HCT116 (cell line): ENCODE data around the gene UMAD1. TPM values are rescaled to one million over a fixed set of nuclear protein-coding genes. Genes with fewer than 3 reads are reported as not detected.

Experiments used
- ATAC-seq: fragments of 200-7000 bp; cut with Tn5 transposase; 2 replicates; pipeline ENCODE4 v1.9.1; 2020; ENCODE audit warnings: mild to moderate bottlenecking, moderate library complexity
- BruUV-seq: library from RNA; stranded (reverse); fragments of 400-500 nt; replicated peaks from 2 replicates; lab custom pipeline; 2021; lab: Mats Ljungman, UMichigan
- CTCF ChIA-PET: fragments of 300-600 bp; sonication (Branson Sonifier 250); formaldehyde crosslinking; loops from one replicate; lab custom pipeline; 2021; ENCODE audit warnings: antibody characterized with exemption; lab: Charles Lee
- POLR2A ChIA-PET: fragments of 300-600, 350-600 bp; sonication (Branson Sonifier 250); formaldehyde crosslinking; loops from one replicate; lab custom pipeline; 2021; ENCODE audit warnings: antibody characterized with exemption; lab: Charles Lee
- RAD21 ChIA-PET, 2 experiments: fragments of 300-600 bp; sonication (Branson Sonifier 250); formaldehyde crosslinking; loops; one replicate each; lab custom pipeline; 2023; ENCODE audit warnings: low total read pairs in 2 of 2; ENCODE audit not compliant: uncharacterized antibody in 2 of 2, unreplicated experiment in 2 of 2, low non-redundant PET in 1 of 2; lab: Charles Lee
- DNase-seq: peaks from one replicate; pipeline ENCODE4 v3.0.0-alpha.2; 2010; ENCODE audit warnings: low read depth, low spot score
- H2AFZ ChIP-seq: fragments of 200-600 bp; shearing (Covaris generic), sonication (generic); 2 replicates; pipeline ENCODE4 v1.6.1; 2017; ENCODE audit warnings: low read depth, mixed run types, mixed read lengths, antibody characterized with exemption, low read length; ENCODE audit not compliant: poor library complexity, severe bottlenecking
- H3K27ac ChIP-seq: 2 replicates; pipeline ENCODE4 v1.5.1; 2012; ENCODE audit warnings: low read depth, low read length
- H3K27me3 ChIP-seq: fragments of 200-600 bp; sonication (generic); 2 replicates; pipeline ENCODE4 v1.6.1; 2016; ENCODE audit warnings: mixed run types, low read length, mixed read lengths; ENCODE audit not compliant: insufficient read depth
- H3K36me3 ChIP-seq, 2 experiments: fragments of 200-500 bp in 1 of 2; fragments of 200-600 bp in 1 of 2; sonication (Bioruptor generic) in 1 of 2; sonication (generic) in 1 of 2; 2 replicates each; pipeline versions ENCODE4 v1.5.1 to v1.6.1; 2014 to 2016; ENCODE audit warnings: low read length in 2 of 2, inconsistent platforms in 1 of 2, mixed read lengths in 1 of 2, mixed run types in 1 of 2; ENCODE audit not compliant: insufficient read depth in 2 of 2, control insufficient read depth in 1 of 2
- H3K4me1 ChIP-seq, 2 experiments: fragments of 200-600 bp in 1 of 2; sonication (generic) in 1 of 2; 2 replicates each; pipeline versions ENCODE4 v1.5.1 to v1.6.1; 2012 to 2017; ENCODE audit warnings: low read length in 2 of 2, inconsistent platforms in 1 of 2, mild to moderate bottlenecking in 1 of 2, mixed read lengths in 1 of 2, mixed run types in 1 of 2, moderate library complexity in 1 of 2; ENCODE audit not compliant: insufficient read depth in 2 of 2, control insufficient read depth in 1 of 2
- H3K4me2 ChIP-seq: fragments of 200-600 bp; sonication (generic); 2 replicates; pipeline ENCODE4 v1.6.1; 2017; ENCODE audit warnings: mixed run types, low read length, mixed read lengths
- H3K4me3 ChIP-seq, 2 experiments: fragments of 200-600 bp in 1 of 2; sonication (generic) in 1 of 2; replicated peaks in 1 of 2; 2 replicates each; pipeline ENCODE4 v1.5.1; 2011 to 2016; ENCODE audit warnings: low read length in 2 of 2, control low read depth in 1 of 2, low read depth in 1 of 2, mild to moderate bottlenecking in 1 of 2, mixed read lengths in 1 of 2, mixed run types in 1 of 2
- H3K79me2 ChIP-seq: fragments of 200-600 bp; sonication (generic); 2 replicates; pipeline ENCODE4 v1.6.1; 2017; ENCODE audit warnings: mild to moderate bottlenecking, mixed run types, low read length, moderate library complexity, mixed read lengths; ENCODE audit not compliant: insufficient read depth
- H3K9ac ChIP-seq: fragments of 200-600 bp; sonication (generic); 2 replicates; pipeline ENCODE4 v1.6.1; 2016; ENCODE audit warnings: low read length, mixed read lengths
- H3K9me2 ChIP-seq: fragments of 200-600 bp; sonication (generic), shearing (Covaris generic); 2 replicates; pipeline ENCODE4 v1.6.1; 2017; ENCODE audit warnings: mixed run types, mild to moderate bottlenecking, moderate library complexity; ENCODE audit not compliant: insufficient read depth
- H3K9me3 ChIP-seq, 2 experiments: fragments of 200-500 bp in 1 of 2; fragments of 200-600 bp in 1 of 2; sonication (Bioruptor generic) in 1 of 2; sonication (generic) in 1 of 2; 2 replicates each; pipeline ENCODE4 v1.6.1; 2014 to 2017; ENCODE audit warnings: low read length in 2 of 2, mixed read lengths in 2 of 2, inconsistent platforms in 1 of 2, low read depth in 1 of 2, mild to moderate bottlenecking in 1 of 2, mixed run types in 1 of 2, moderate library complexity in 1 of 2; ENCODE audit not compliant: control insufficient read depth in 1 of 2, insufficient read depth in 1 of 2
- H4K20me1 ChIP-seq: fragments of 200-600 bp; sonication (generic), shearing (Covaris generic); 2 replicates; pipeline ENCODE4 v1.6.1; 2017; ENCODE audit warnings: mixed run types, mild to moderate bottlenecking, moderate library complexity; ENCODE audit not compliant: insufficient read depth
- ATF3 ChIP-seq: IDR thresholded peaks from 2 replicates; pipeline ENCODE4 v1.6.1; 2012
- CEBPB ChIP-seq: IDR thresholded peaks from 2 replicates; pipeline ENCODE4 v1.6.1; 2012; ENCODE audit warnings: low read depth
- CTCF ChIP-seq, 3 experiments: fragments of 200-600 bp in 1 of 3; sonication (generic) in 1 of 3; IDR thresholded peaks in 2 of 3; conservative IDR thresholded peaks in 1 of 3; 2 replicates each; pipeline ENCODE4 v1.5.1; 2012 to 2017; ENCODE audit warnings: low read depth in 2 of 3, low read length in 2 of 3, antibody characterized with exemption in 1 of 3, borderline replicate concordance in 1 of 3, control low read depth in 1 of 3, mild to moderate bottlenecking in 1 of 3, mixed read lengths in 1 of 3, mixed run types in 1 of 3, moderate library complexity in 1 of 3; ENCODE audit not compliant: insufficient read depth in 1 of 3
- EGR1 ChIP-seq: IDR thresholded peaks from 2 replicates; pipeline ENCODE4 v1.6.1; 2012; ENCODE audit warnings: low read depth
- EZH2phosphoT487 ChIP-seq: fragments of 200-600 bp; IDR thresholded peaks from 2 replicates; pipeline ENCODE4 v1.6.1; 2018; ENCODE audit warnings: antibody characterized with exemption, borderline replicate concordance
- FOSL1 ChIP-seq: IDR thresholded peaks from 2 replicates; pipeline ENCODE4 v1.6.1; 2012; ENCODE audit warnings: low read depth
- MAX ChIP-seq: IDR thresholded peaks from 2 replicates; pipeline ENCODE4 v1.6.1; 2012
- POLR2A ChIP-seq: IDR thresholded peaks from 2 replicates; pipeline ENCODE4 v1.7.0; 2011; ENCODE audit warnings: borderline replicate concordance; ENCODE audit not compliant: insufficient read depth, insufficient read length; ENCODE audit errors: extremely low read depth
- RAD21 ChIP-seq: IDR thresholded peaks from 2 replicates; pipeline ENCODE4 v1.6.1; 2012; ENCODE audit warnings: low read depth, mild to moderate bottlenecking
- SP1 ChIP-seq: IDR thresholded peaks from 2 replicates; pipeline ENCODE4 v1.6.1; 2012; ENCODE audit warnings: low read depth
- TCF7L2 ChIP-seq: IDR thresholded peaks from 2 replicates; pipeline ENCODE4 v1.7.0; 2011; ENCODE audit warnings: borderline replicate concordance, inconsistent platforms; ENCODE audit not compliant: insufficient read depth, insufficient read length; ENCODE audit errors: extremely low read depth
- YY1 ChIP-seq: IDR thresholded peaks from 2 replicates; pipeline ENCODE4 v1.6.1; 2011; ENCODE audit warnings: low read length, low read depth, moderate library complexity, mild to moderate bottlenecking; ENCODE audit not compliant: insufficient replicate concordance; ENCODE audit errors: extremely low read depth
- ZBTB33 ChIP-seq: IDR thresholded peaks from 2 replicates; pipeline ENCODE4 v1.6.1; 2011; ENCODE audit warnings: mild to moderate bottlenecking, low read length, moderate library complexity; ENCODE audit not compliant: insufficient replicate concordance; ENCODE audit errors: extremely low read depth
- ZFX ChIP-seq: fragments of 450-650 bp; IDR thresholded peaks from 2 replicates; pipeline ENCODE4 v1.6.1; 2017
- ZNF274 ChIP-seq: fragments of 200-500 bp; sonication (Bioruptor generic); IDR thresholded peaks from 2 replicates; pipeline ENCODE4 v1.6.1; 2014; ENCODE audit warnings: mild to moderate bottlenecking, low read depth, low read length, inconsistent platforms
- intact Hi-C: fragments of 100-400 bp; cut with micrococcal nuclease; formaldehyde crosslinking; loops from 2 replicates; pipeline ENCODE4 v1.10.0; 2022
- total RNA-seq: library from RNA; stranded (reverse); gene quantifications from one replicate; pipeline ENCODE4 v1.2.1, GENCODE V29; 2021; ENCODE audit not compliant: unreplicated experiment

The UMAD1 gene
- total RNA-seq, 1 experiment from 2014 or later = 12.7 TPM

- no peak for DNase-seq
- no peak overlapping the region for H3K4me3 ChIP-seq
- ChIA-PET CTCF (no interaction called here), RAD21 (no interaction called here), POLR2A (no interaction called here)
- no peaks in the 10 kb centered on the region for H3K4me1 ChIP-seq
- H2AFZ ChIP-seq = no peak overlapping the region
- no peaks in the 10 kb centered on the region for H3K27me3 ChIP-seq
- no peak overlapping the region for H3K9ac ChIP-seq
- H3K79me2 ChIP-seq = no peaks in the 10 kb centered on the region
- intact Hi-C loops = no loop called here
- H3K36me3 ChIP-seq = no peaks in the 10 kb centered on the region
- no peaks in the 10 kb centered on the region for H3K9me3 ChIP-seq
- TF ChIP-seq CEBPB = no peak
- no peak for TF ChIP-seq TCF7L2
- no peak for TF ChIP-seq ATF3
- TF ChIP-seq YY1 = no peak
- no peak for TF ChIP-seq RAD21
- H3K9me2 ChIP-seq = no peaks in the 10 kb centered on the region
- no peak overlapping the region for H3K27ac ChIP-seq
- no peaks in the 10 kb centered on the region for H4K20me1 ChIP-seq
- ATAC-seq = no peak
- H3K4me2 ChIP-seq = no peak overlapping the region
- no TSS peak for BruUV-seq
Observed at GRCh38 chr7:7819442-7820247, 179.1 kb downstream of the UMAD1 start.

- Histone ChIP-seq H4K20me1 (no peaks in the 10 kb centered on the region), H3K9ac (no peak overlapping the region), H3K36me3 (no peaks in the 10 kb centered on the region), H3K27me3 (no peaks in the 10 kb centered on the region), H2AFZ (no peak overlapping the region), H3K9me3 (no peaks in the 10 kb centered on the region), H3K4me1 (no peaks in the 10 kb centered on the region), H3K9me2 (no peaks in the 10 kb centered on the region), H3K79me2 (no peaks in the 10 kb centered on the region), H3K27ac (no peak overlapping the region), H3K4me2 (no peak overlapping the region), H3K4me3 (no peak overlapping the region)
- no peak for ATAC-seq
- CTCF ChIA-PET = no interaction called here
- no TSS peak for BruUV-seq
- intact Hi-C loops = no loop called here
- RAD21 ChIA-PET = no interaction called here
- POLR2A ChIA-PET = no interaction called here
- no peak for DNase-seq
- TF ChIP-seq MAX (no peak), EGR1 (no peak), ZNF274 (no peak), ATF3 (no peak), CTCF (IDR thresholded peaks at IDR 0.05 in 2 of 3, conservative IDR thresholded peaks at IDR 0.05 in 1 of 3; ENCODE audit: borderline replicate concordance in 1 of 3, insufficient read depth in 1 of 3, low read depth in 2 of 3, low read length in 2 of 3) (no peak), ZFX (no peak), YY1 (no peak), SP1 (no peak), POLR2A (no peak), EZH2phosphoT487 (no peak), ZBTB33 (no peak), FOSL1 (no peak)
Observed at GRCh38 chr7:7820409-7820808, 179.9 kb downstream of the UMAD1 start.
